Stomach (tissue), 9 donors: ENCODE measurements around the gene VPS45. TPM values are rescaled to one million over a fixed set of nuclear protein-coding genes. Genes with fewer than 3 reads are reported as not detected.

ENCODE experiments used
- DNase-seq, 2 donors: peaks; one replicate each; pipeline versions ENCODE4 v3.0.0 to v3.0.0-alpha.2; 2013 to 2019
- H3K27ac ChIP-seq, 5 donors: fragments of 200-600 bp in 4 of 5; sonication (generic) in 4 of 5; one replicate each; pipeline ENCODE4 v1.5.1; 2013 to 2019; ENCODE audit warnings: mild to moderate bottlenecking in 1 of 5, moderate library complexity in 1 of 5
- H3K27me3 ChIP-seq, 3 donors: fragments of 200-600 bp; sonication (generic); one replicate each; pipeline ENCODE4 v1.5.1; 2017 to 2019; ENCODE audit warnings: mixed run types in 1 of 3
- H3K36me3 ChIP-seq, 4 donors: fragments of 200-600 bp; sonication (generic); 1 replicate in 3 of 4; 2 replicates in 1 of 4; pipeline ENCODE4 v1.5.1; 2016 to 2019
- H3K4me1 ChIP-seq, 4 donors: fragments of 200-600 bp; sonication (generic); one replicate each; pipeline ENCODE4 v1.5.1; 2016 to 2019
- H3K4me3 ChIP-seq, 4 donors: fragments of 200-600 bp; sonication (generic) in 3 of 4; one replicate each; pipeline ENCODE4 v1.5.1; 2016 to 2019; ENCODE audit warnings: mild to moderate bottlenecking in 1 of 4
- H3K9me3 ChIP-seq, 4 donors: fragments of 200-600 bp; sonication (generic); one replicate each; pipeline ENCODE4 v1.5.1; 2016 to 2019
- CTCF ChIP-seq, 7 experiments: fragments of 450-650 bp in 4 of 7; fragments of 200-600 bp in 3 of 7; sonication (generic) in 3 of 7; IDR thresholded peaks; one replicate each; pipeline ENCODE4 v1.5.1; 2016 to 2019; ENCODE audit warnings: antibody characterized with exemption in 7 of 7, control low read depth in 2 of 7, mild to moderate bottlenecking in 1 of 7
- EP300 ChIP-seq: sonication (generic); formaldehyde crosslinking; IDR thresholded peaks from one replicate; pipeline ENCODE4 v1.6.1; 2017; ENCODE audit warnings: antibody characterized with exemption
- POLR2A ChIP-seq, 4 donors: fragments of 450-650 bp; IDR thresholded peaks; one replicate each; pipeline ENCODE4 v1.6.1; 2016; ENCODE audit warnings: antibody characterized with exemption in 4 of 4, control low read depth in 2 of 4, mild to moderate bottlenecking in 1 of 4, moderate library complexity in 1 of 4
- POLR2AphosphoS5 ChIP-seq, 3 donors: sonication (generic); formaldehyde crosslinking; IDR thresholded peaks; one replicate each; pipeline ENCODE4 v1.6.1; 2016; ENCODE audit warnings: antibody characterized with exemption in 3 of 3
- WGBS, 5 donors: extraction: QIAGEN DNeasy Blood & Tissue Kit in 3 of 5; methylation state at CpG; one replicate each; pipeline versions ENCODE4 v1.1.5 to v1.1.7; 2013 to 2018; 5-methylcytosine and 5-hydroxymethylcytosine counted together
- intact Hi-C: fragments of 100-400 bp; cut with DNase I; formaldehyde crosslinking; loops from one replicate; pipeline ENCODE4 v1.15.1; 2023; ENCODE audit warnings: low total_unique reads
- polyA plus RNA-seq, 3 donors: library from polyadenylated mRNA; stranded (reverse); fragments of 200-250 nt; gene quantifications; one replicate each; pipeline ENCODE4 v1.2.3, GENCODE V29; 2013
- total RNA-seq, 5 donors: library from RNA; depleted of rRNA; stranded (reverse); fragments of >200 nt; gene quantifications; one replicate each; pipeline versions ENCODE4 v1.1.0 to v1.2.3, GENCODE V29; 2014 to 2016
- donor health status: healthy with polysubstance abuse.
- donor health status: Bipolar disorder and iron deficiency.
- donor health status: healthy.

The VPS45 gene
- total and polyA plus RNA-seq, 8 donors, result 13.3 to 69.9 (median 30.5) TPM

- peak overlapping the region in 4 of 5 donors; percentile 92 to 95 (median 95) for H3K27ac ChIP-seq
- no peaks in the 10 kb centered on the region for H3K9me3 ChIP-seq
- intact Hi-C loops, result no loop called here
- no peak for DNase-seq
- peaks cover 0 to 47% (median 31%) of the 10 kb centered on the region in 4 donors for H3K4me1 ChIP-seq
- H3K4me3 ChIP-seq, result peak overlapping the region; percentile 56 to 68 (median 66)
- H3K27me3 ChIP-seq, result no peaks in the 10 kb centered on the region
- TF ChIP-seq POLR2A (IDR thresholded peaks at IDR 0.05) (no peak), CTCF (IDR thresholded peaks at IDR 0.05) (no peak), POLR2AphosphoS5 (IDR thresholded peaks at IDR 0.05) (no peak), EP300 (no peak)
- H3K36me3 ChIP-seq, result peaks cover 0 to 10% (median 5%) of the 10 kb centered on the region in 4 donors
Measured at GRCh38 chr1:150066328-150066727, 1.2 kb upstream of the VPS45 start.

- 0 to 1% (median 0%) methylated on average over 5 to 18 of the region's 18 CpGs for WGBS, 5 donors
- Histone ChIP-seq H3K27me3 (no peaks in the 10 kb centered on the region), H3K27ac (peak overlapping the region; percentile 92 to 95 (median 95)), H3K4me3 (peak overlapping the region; percentile 56 to 68 (median 66)), H3K4me1 (peaks cover 0 to 47% (median 29%) of the 10 kb centered on the region in 4 donors), H3K9me3 (no peaks in the 10 kb centered on the region), H3K36me3 (peaks cover 0 to 15% (median 6%) of the 10 kb centered on the region in 4 donors)
- intact Hi-C loops, result no loop called here
- TF ChIP-seq POLR2A (IDR thresholded peaks at IDR 0.05) (no peak), EP300 (no peak), CTCF (IDR thresholded peaks at IDR 0.05) (no peak), POLR2AphosphoS5 (IDR thresholded peaks at IDR 0.05) (no peak)
- DNase-seq, result peak in 1 of 2 donors; percentile 31
Measured at GRCh38 chr1:150066838-150067183, 765 bp upstream of the VPS45 start.

- no peaks in the 10 kb centered on the region for H3K9me3 ChIP-seq
- peak overlapping the region; percentile 56 to 68 (median 66) for H3K4me3 ChIP-seq
- H3K36me3 ChIP-seq, result peaks cover 0 to 26% (median 18%) of the 10 kb centered on the region in 4 donors
- DNase-seq, result no peak
- no peaks in the 10 kb centered on the region for H3K27me3 ChIP-seq
- intact Hi-C loops, result no loop called here
- TF ChIP-seq POLR2AphosphoS5 (IDR thresholded peaks at IDR 0.05), result no peak
- TF ChIP-seq POLR2A (IDR thresholded peaks at IDR 0.05), result no peak
- no peak for TF ChIP-seq CTCF (IDR thresholded peaks at IDR 0.05)
- TF ChIP-seq EP300, result no peak
- peaks cover 0 to 46% (median 29%) of the 10 kb centered on the region in 4 donors for H3K4me1 ChIP-seq
- WGBS, 5 donors, result 0 to 8% (median 5%) methylated on average over 2 of the region's 2 CpGs
- H3K27ac ChIP-seq, result peak overlapping the region; percentile 92 to 95 (median 95)
Measured at GRCh38 chr1:150068109-150068435, 496 bp downstream of the VPS45 start.

GRCh38 chr1:150069923-150070322 lies 2.3 kb downstream of the VPS45 start:
- Histone ChIP-seq H3K4me3 (no peak overlapping the region), H3K36me3 (peaks cover 7 to 43% (median 31%) of the 10 kb centered on the region in 4 donors), H3K4me1 (peaks cover 0 to 44% (median 28%) of the 10 kb centered on the region in 4 donors), H3K27ac (no peak overlapping the region), H3K27me3 (no peaks in the 10 kb centered on the region), H3K9me3 (no peaks in the 10 kb centered on the region)
- WGBS, 5 donors, result 87 to 93% (median 91%) methylated on average over 5 of the region's 5 CpGs
- DNase-seq, result no peak
- TF ChIP-seq EP300 (no peak), CTCF (IDR thresholded peaks at IDR 0.05) (no peak), POLR2AphosphoS5 (IDR thresholded peaks at IDR 0.05) (no peak), POLR2A (IDR thresholded peaks at IDR 0.05) (no peak)
- intact Hi-C loops, result no loop called here
